Measurements from ENCODE around the gene ABHD14A. TPM values are rescaled to one million over a fixed set of nuclear protein-coding genes. Genes with fewer than 3 reads are reported as not detected.
A peak's percentile ranks its signal among the peaks of the same experiment; 100 is the strongest.

The ABHD14A gene
- polyA plus RNA-seq, 1 of the 3 experiments (the other 2 are of a cell fraction): 31.5 TPM

GRCh38 chr3:51954713-51955112 lies 20.2 kb upstream of the ABHD14A start:
- Histone ChIP-seq H3K4me3 (ENCODE audit: low read depth in 2 of 2, low read length in 1 of 2) (no peak overlapping the region), H3K4me2 (no peak overlapping the region), H4K20me1 (ENCODE audit: insufficient read depth) (no peaks in the 10 kb centered on the region), H3K79me2 (ENCODE audit: insufficient read depth) (no peaks in the 10 kb centered on the region), H3K9me2 (no peaks in the 10 kb centered on the region), H3F3A (replicated peaks; ENCODE audit: insufficient read depth) (peaks cover 15% of the 10 kb centered on the region), H3K36me3 (replicated peaks in 1 of 2; ENCODE audit: control insufficient read depth in 1 of 2, insufficient read depth in 2 of 2, low read length in 1 of 2) (peaks cover 5 to 24% of the 10 kb centered on the region in 2 experiments), H3K9me3 (no peaks in the 10 kb centered on the region), H3K27ac (ENCODE audit: low read depth in 2 of 2, low read length in 1 of 2) (no peak overlapping the region), H3K4me1 (ENCODE audit: control insufficient read depth in 1 of 2, insufficient read depth in 2 of 2, low read depth in 1 of 2, low read length in 1 of 2) (peaks cover 4 to 12% of the 10 kb centered on the region in 2 experiments; a peak in 2 of 4 replicates), H2AFZ (ENCODE audit: low read depth) (no peak overlapping the region), H3K27me3 (ENCODE audit: insufficient read depth) (no peaks in the 10 kb centered on the region), H3K9ac (no peak overlapping the region)
- TF ChIP-seq GATA2 (CRISPR knock-in tag; IDR thresholded peaks at IDR 0.05) (no peak), CHD2 (IDR thresholded peaks at IDR 0.05; ENCODE audit: low read length, partially characterized antibody) (no peak), CTCF (IDR thresholded peaks at IDR 0.05) (no peak), FOSL2 (IDR thresholded peaks at IDR 0.05; ENCODE audit: borderline replicate concordance, low read depth) (no peak), GABPA (IDR thresholded peaks at IDR 0.05; ENCODE audit: low read depth) (no peak), ELF1 (IDR thresholded peaks at IDR 0.05) (no peak), IRF3 (IDR thresholded peaks at IDR 0.05; ENCODE audit: low read depth, low read length) (no peak), TEAD4 (IDR thresholded peaks at IDR 0.05; ENCODE audit: borderline replicate concordance, insufficient read depth) (no peak), EP300 (IDR thresholded peaks at IDR 0.05; ENCODE audit: borderline replicate concordance in 1 of 2, low read depth in 1 of 2, low read length in 1 of 2) (no peak)
- no peak for DNase-seq
- ChIA-PET CTCF (interaction anchor here (0.8 to 6.2 kb wide), 7 partner anchors 9 to 47 kb away, joined by 3 to 44 read pairs (median 10); partner anchors contain the start of genes ABHD14A, ABHD14B, ACY1 and PARP3), POLR2A (interaction anchor here (1.2 kb wide), 1 partner anchor 41 kb away, joined by 4 read pairs; the partner anchor contains the start of gene RPL29)
- WGBS (ENCODE audit: low lambda C conversion rate): 74% methylated on average over 1 of the region's 1 CpG

GRCh38 chr3:51955175-51955892 lies 19.5 kb upstream of the ABHD14A start, which contains the start of gene GPR62:
Gene GPR62, plus strand, starts transcription at chr3:51955381. Its CDS starts 272 bp downstream, at chr3:51955653.
- no peak within 1 kb of the TSS for H3K4me2 ChIP-seq
- H3K9me2 ChIP-seq: no peaks in the 10 kb centered on the region
- H3K9me3 ChIP-seq: no peaks in the 10 kb centered on the region
- no peak for DNase-seq
- peaks cover 4 to 12% of the 10 kb centered on the region in 2 experiments; a peak in 2 of 4 replicates for H3K4me1 ChIP-seq (ENCODE audit: control insufficient read depth in 1 of 2, insufficient read depth in 2 of 2, low read depth in 1 of 2, low read length in 1 of 2)
- no peaks in the 10 kb centered on the region for H3K27me3 ChIP-seq (ENCODE audit: insufficient read depth)
- no peak within 1 kb of the TSS for H2AFZ ChIP-seq (ENCODE audit: low read depth)
- no peaks in the 10 kb centered on the region for H3K79me2 ChIP-seq (ENCODE audit: insufficient read depth)
- H3F3A ChIP-seq (replicated peaks; ENCODE audit: insufficient read depth): peaks cover 15% of the 10 kb centered on the region
- 94% methylated on average over 10 of the region's 33 CpGs for WGBS (ENCODE audit: low lambda C conversion rate)
- POLR2A ChIA-PET: no interaction called here
- CTCF ChIA-PET: interaction anchor here (0.8 to 6.2 kb wide), 8 partner anchors 8 to 46 kb away, joined by 3 to 44 read pairs (median 8); partner anchors contain the start of genes ABHD14A, ABHD14B, ACY1 and PARP3
- H4K20me1 ChIP-seq (ENCODE audit: insufficient read depth): no peaks in the 10 kb centered on the region
- H3K9ac ChIP-seq: no peak within 1 kb of the TSS
- H3K27ac ChIP-seq (ENCODE audit: low read depth in 2 of 2, low read length in 1 of 2): peak within 1 kb of the TSS; percentile 43 to 53; a peak in 3 of 4 replicates
- peaks cover 5 to 30% of the 10 kb centered on the region in 2 experiments for H3K36me3 ChIP-seq (replicated peaks in 1 of 2; ENCODE audit: control insufficient read depth in 1 of 2, insufficient read depth in 2 of 2, low read length in 1 of 2)
- H3K4me3 ChIP-seq (ENCODE audit: low read depth in 2 of 2, low read length in 1 of 2): no peak within 1 kb of the TSS
- TF ChIP-seq CHD2 (IDR thresholded peaks at IDR 0.05; ENCODE audit: low read length, partially characterized antibody) (no peak), MXI1 (IDR thresholded peaks at IDR 0.05; ENCODE audit: low read depth, low read length) (no peak), CTCF (IDR thresholded peaks at IDR 0.05) (no peak), IRF3 (IDR thresholded peaks at IDR 0.05; ENCODE audit: low read depth, low read length) (no peak), MAX (IDR thresholded peaks at IDR 0.05; ENCODE audit: low read depth) (no peak), TEAD4 (IDR thresholded peaks at IDR 0.05; ENCODE audit: borderline replicate concordance, insufficient read depth) (no peak), GABPA (IDR thresholded peaks at IDR 0.05; ENCODE audit: low read depth) (no peak), RXRA (IDR thresholded peaks at IDR 0.05; ENCODE audit: borderline replicate concordance, low read depth) (no peak), FOXM1 (IDR thresholded peaks at IDR 0.05; ENCODE audit: low read depth) (no peak), POLR2AphosphoS5 (IDR thresholded peaks at IDR 0.05; ENCODE audit: low read depth, low read length) (no peak)

All from SK-N-SH (cell line).